Activated CD4-positive, alpha-beta T cell treated with anti-CD3 and anti-CD28 coated beads for 36 hours (primary cell): ENCODE data around the gene TENM3. TPM values are rescaled to one million over a fixed set of nuclear protein-coding genes. Genes with fewer than 3 reads are reported as not detected.

Source experiments
- ATAC-seq: fragments of 200-7000 bp; cut with Tn5 transposase; one replicate; pipeline ENCODE4 v1.10.0; 2021; ENCODE audit warnings: mild to moderate bottlenecking, moderate library complexity
- CTCF ChIA-PET: fragments of 350-600 bp; sonication (Branson Sonifier 250); formaldehyde crosslinking; loops from one replicate; lab custom pipeline; 2021; ENCODE audit warnings: antibody characterized with exemption; lab: Charles Lee
- POLR2A ChIA-PET: fragments of 350-600 bp; sonication (Branson Sonifier 250); formaldehyde crosslinking; loops from one replicate; lab custom pipeline; 2021; ENCODE audit warnings: antibody characterized with exemption, inconsistent platforms; lab: Charles Lee
- DNase-seq: peaks from one replicate; pipeline ENCODE4 v3.0.0-alpha.2; 2020
- H3K27ac Mint-ChIP-seq: one replicate; pipeline ENCODE4 v1.8.0; 2021; ENCODE audit warnings: mixed read lengths
- H3K27me3 Mint-ChIP-seq: one replicate; pipeline ENCODE4 v1.8.0; 2021; ENCODE audit warnings: mixed read lengths
- H3K36me3 Mint-ChIP-seq: one replicate; pipeline ENCODE4 v1.8.0; 2021; ENCODE audit warnings: low read depth, mixed read lengths
- H3K4me1 Mint-ChIP-seq: one replicate; pipeline ENCODE4 v1.8.0; 2021; ENCODE audit warnings: mixed read lengths
- H3K4me3 Mint-ChIP-seq: one replicate; pipeline ENCODE4 v1.8.0; 2021; ENCODE audit warnings: mild to moderate bottlenecking, moderate library complexity, mixed read lengths
- H3K9me3 Mint-ChIP-seq: one replicate; pipeline ENCODE4 v1.8.0; 2021; ENCODE audit warnings: low read depth, mixed read lengths
- intact Hi-C, 2 experiments: fragments of 100-400 bp; cut with DNase I in 1 of 2; cut with micrococcal nuclease in 1 of 2; formaldehyde crosslinking; loops; one replicate each; pipeline versions ENCODE4 v1.14.2 to v1.15.1; 2022 to 2024; cut with DNase I, micrococcal nuclease
- total RNA-seq, 2 experiments: library from RNA; stranded (reverse); gene quantifications; one replicate each; pipeline ENCODE4 v1.2.3, GENCODE V29; 2021

The TENM3 gene
- total RNA-seq, 2 experiments from 2014 or later, result not detected

DNA sequence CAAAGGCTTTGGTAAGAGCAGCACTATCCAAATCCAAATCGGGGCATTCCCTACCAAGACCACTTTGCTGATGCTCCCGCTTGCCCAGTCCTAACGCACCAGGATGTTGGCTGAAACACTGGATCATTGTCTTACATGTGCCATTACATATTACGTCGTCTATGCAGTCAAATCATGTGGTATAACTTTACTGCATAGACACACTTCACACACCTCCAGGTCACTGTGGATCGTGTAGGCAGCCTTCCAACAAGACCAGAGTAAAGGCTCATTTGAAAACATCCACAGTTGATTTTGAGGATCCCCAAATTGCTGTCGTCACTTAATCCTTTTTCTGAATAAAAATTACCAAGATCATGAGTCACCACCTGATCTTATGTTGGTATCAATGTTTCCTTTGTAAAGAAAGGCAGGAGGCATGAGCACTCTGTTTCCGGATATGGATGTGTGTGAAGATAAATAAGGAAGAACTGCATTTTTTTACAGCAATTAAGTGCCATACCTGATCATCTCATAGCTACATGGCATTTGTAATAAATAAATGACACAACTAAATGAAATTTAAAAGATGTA, 18.5 kb downstream of the TENM3 start:
- ChIA-PET CTCF (no interaction called here), POLR2A (no interaction called here)
- Mint-ChIP-seq H3K27me3 (peaks cover 2% of the 10 kb centered on the region), H3K9me3 (peaks cover 2% of the 10 kb centered on the region), H3K36me3 (no peaks in the 10 kb centered on the region), H3K4me3 (no peak overlapping the region), H3K4me1 (no peaks in the 10 kb centered on the region), H3K27ac (no peak overlapping the region)
- intact Hi-C loops, result no loop called here
- DNase-seq, result no peak
- ATAC-seq, result no peak

- H3K4me1 Mint-ChIP-seq, result no peaks in the 10 kb centered on the region
- H3K36me3 Mint-ChIP-seq, result no peaks in the 10 kb centered on the region
- ATAC-seq (no peak), DNase-seq (no peak)
- H3K4me3 Mint-ChIP-seq, result no peak overlapping the region
- POLR2A ChIA-PET, result no interaction called here
- H3K27ac Mint-ChIP-seq, result no peak overlapping the region
- peaks cover 2% of the 10 kb centered on the region for H3K27me3 Mint-ChIP-seq
- H3K9me3 Mint-ChIP-seq, result no peaks in the 10 kb centered on the region
- intact Hi-C loops, result no loop called here
- CTCF ChIA-PET, result no interaction called here
Observed at GRCh38 chr4:182263562-182263961, 20.4 kb downstream of the TENM3 start.

DNA sequence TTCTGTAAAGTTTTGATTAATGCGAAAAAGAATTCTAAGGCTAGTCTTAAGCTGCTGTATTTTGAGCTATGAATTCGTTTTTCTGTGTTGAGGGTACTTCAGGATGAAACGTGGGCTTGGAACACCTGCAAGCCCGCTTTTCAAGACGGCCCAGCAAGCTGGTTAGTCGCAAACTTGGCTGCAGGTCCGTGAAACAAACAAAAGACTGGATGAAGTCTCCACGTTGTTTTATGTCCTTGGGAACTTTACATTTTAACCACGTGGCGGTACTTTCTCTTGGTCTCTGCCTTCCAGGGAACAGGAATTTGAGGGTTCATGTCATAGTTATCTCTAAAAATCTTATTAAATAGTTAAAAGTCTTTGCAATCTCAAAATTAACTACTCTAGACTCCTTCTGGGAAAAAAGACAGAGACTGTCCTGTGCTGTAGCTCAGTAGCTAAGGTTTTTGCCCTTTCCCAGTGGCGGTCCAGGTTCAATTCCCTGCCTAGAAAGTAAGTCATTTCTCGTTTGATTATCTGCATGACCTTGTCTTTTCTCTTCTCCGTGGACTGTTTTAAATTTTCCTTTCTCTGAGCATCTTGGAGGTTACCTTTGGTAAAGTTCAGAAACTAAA, 21.0 kb downstream of the TENM3 start:
- intact Hi-C loops, result no loop called here
- CTCF ChIA-PET, result no interaction called here

GRCh38 chr4:182265881-182266280, 22.7 kb downstream of the TENM3 start:
- DNase-seq (no peak), ATAC-seq (no peak)
- H3K9me3 Mint-ChIP-seq, result no peaks in the 10 kb centered on the region
- ChIA-PET POLR2A (no interaction called here), CTCF (no interaction called here)
- intact Hi-C loops, result no loop called here
- H3K4me1 Mint-ChIP-seq, result no peaks in the 10 kb centered on the region
- H3K27me3 Mint-ChIP-seq, result no peaks in the 10 kb centered on the region
- H3K4me3 Mint-ChIP-seq, result no peak overlapping the region
- H3K36me3 Mint-ChIP-seq, result no peaks in the 10 kb centered on the region
- H3K27ac Mint-ChIP-seq, result no peak overlapping the region

More for the DNA sequence above, 21.0 kb downstream of the TENM3 start:
- Mint-ChIP-seq H3K36me3 (no peaks in the 10 kb centered on the region), H3K4me1 (no peaks in the 10 kb centered on the region), H3K27me3 (peaks cover 2% of the 10 kb centered on the region), H3K9me3 (no peaks in the 10 kb centered on the region), H3K27ac (no peak overlapping the region), H3K4me3 (no peak overlapping the region)
- POLR2A ChIA-PET, result no interaction called here
- no peak for ATAC-seq
- DNase-seq, result no peak

DNA sequence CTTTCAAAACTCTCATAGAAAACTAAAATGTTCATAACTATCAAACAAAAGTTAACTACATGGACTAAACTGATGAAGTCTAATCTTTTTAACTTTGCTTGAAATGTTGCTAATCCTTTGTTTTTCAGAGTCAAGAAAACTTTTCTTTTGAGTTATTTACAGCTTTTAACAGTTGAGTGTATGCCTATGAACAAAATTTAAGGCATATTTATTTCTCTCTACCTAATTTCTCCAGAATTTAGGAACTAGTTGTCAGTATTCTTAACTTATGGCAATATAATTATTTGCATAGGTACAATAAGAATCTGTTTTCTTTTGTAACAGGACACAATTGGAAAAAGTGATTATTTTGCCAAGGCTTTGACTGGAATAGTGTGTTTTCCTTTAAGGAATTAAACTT, 23.8 kb downstream of the TENM3 start:
- intact Hi-C loops, result no loop called here
- POLR2A ChIA-PET, result no interaction called here
- no peak for ATAC-seq

DNA sequence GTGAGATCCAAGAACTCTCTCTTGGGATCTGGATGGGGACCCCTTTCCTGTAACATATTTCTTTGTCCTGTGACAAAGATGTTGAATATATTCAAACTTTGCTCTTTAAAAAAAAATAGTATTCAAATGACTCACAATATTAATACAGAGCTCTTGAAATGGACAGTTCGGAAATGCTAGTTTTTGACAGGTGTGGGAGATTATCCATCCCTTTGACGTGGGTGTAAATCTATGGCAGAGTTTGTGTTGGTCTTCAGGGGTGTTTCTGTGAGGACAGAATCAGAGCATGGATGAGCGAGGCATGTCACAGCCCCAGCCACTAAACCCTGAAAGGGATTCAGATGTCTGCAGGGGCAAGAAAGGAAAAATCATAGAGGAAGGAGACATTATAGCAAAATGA, 25.8 kb downstream of the TENM3 start:
- ATAC-seq (no peak), DNase-seq (no peak)
- ChIA-PET POLR2A (no interaction called here), CTCF (interaction anchor here (0.6 kb wide), 1 partner anchor 1270 kb away, joined by 3 read pairs; no protein-coding TSS in a partner anchor)
- intact Hi-C loops, result no loop called here
- no peaks in the 10 kb centered on the region for H3K36me3 Mint-ChIP-seq
- H3K27ac Mint-ChIP-seq, result no peak overlapping the region
- no peak overlapping the region for H3K4me3 Mint-ChIP-seq
- H3K4me1 Mint-ChIP-seq, result no peaks in the 10 kb centered on the region
- H3K27me3 Mint-ChIP-seq, result no peaks in the 10 kb centered on the region
- H3K9me3 Mint-ChIP-seq, result no peaks in the 10 kb centered on the region

More for the DNA sequence above, 23.8 kb downstream of the TENM3 start:
- DNase-seq, result no peak
- H3K27ac Mint-ChIP-seq, result no peak overlapping the region
- CTCF ChIA-PET, result no interaction called here
- no peaks in the 10 kb centered on the region for H3K36me3 Mint-ChIP-seq
- H3K4me1 Mint-ChIP-seq, result no peaks in the 10 kb centered on the region
- H3K9me3 Mint-ChIP-seq, result no peaks in the 10 kb centered on the region
- no peaks in the 10 kb centered on the region for H3K27me3 Mint-ChIP-seq
- H3K4me3 Mint-ChIP-seq, result no peak overlapping the region

GRCh38 chr4:182271731-182272130, 28.5 kb downstream of the TENM3 start:
- ATAC-seq (no peak), DNase-seq (no peak)
- no peaks in the 10 kb centered on the region for H3K27me3 Mint-ChIP-seq
- no peaks in the 10 kb centered on the region for H3K4me1 Mint-ChIP-seq
- POLR2A ChIA-PET, result no interaction called here
- no peaks in the 10 kb centered on the region for H3K9me3 Mint-ChIP-seq
- no peak overlapping the region for H3K27ac Mint-ChIP-seq
- no peak overlapping the region for H3K4me3 Mint-ChIP-seq
- CTCF ChIA-PET, result no interaction called here
- no peaks in the 10 kb centered on the region for H3K36me3 Mint-ChIP-seq
- intact Hi-C loops, result no loop called here

- Mint-ChIP-seq H3K9me3 (no peaks in the 10 kb centered on the region), H3K27me3 (no peaks in the 10 kb centered on the region), H3K4me1 (no peaks in the 10 kb centered on the region), H3K4me3 (no peak overlapping the region), H3K36me3 (no peaks in the 10 kb centered on the region), H3K27ac (no peak overlapping the region)
- CTCF ChIA-PET, result no interaction called here
- intact Hi-C loops, result no loop called here
- ATAC-seq (no peak), DNase-seq (no peak)
- POLR2A ChIA-PET, result no interaction called here
Observed at GRCh38 chr4:182272151-182272550, 28.9 kb downstream of the TENM3 start.

GRCh38 chr4:182273191-182273935, 30.2 kb downstream of the TENM3 start:
- Mint-ChIP-seq H3K27me3 (no peaks in the 10 kb centered on the region), H3K4me3 (no peak overlapping the region), H3K9me3 (no peaks in the 10 kb centered on the region), H3K36me3 (no peaks in the 10 kb centered on the region), H3K4me1 (no peaks in the 10 kb centered on the region), H3K27ac (no peak overlapping the region)
- CTCF ChIA-PET, result no interaction called here
- intact Hi-C loops, result no loop called here
- POLR2A ChIA-PET, result no interaction called here
- ATAC-seq (no peak), DNase-seq (no peak)

- ChIA-PET POLR2A (no interaction called here), CTCF (interaction anchor here (0.8 kb wide), 1 partner anchor 88 kb away, joined by 3 read pairs; no protein-coding TSS in a partner anchor)
- Mint-ChIP-seq H3K4me3 (no peak overlapping the region), H3K9me3 (no peaks in the 10 kb centered on the region), H3K4me1 (no peaks in the 10 kb centered on the region), H3K27ac (no peak overlapping the region), H3K27me3 (no peaks in the 10 kb centered on the region), H3K36me3 (no peaks in the 10 kb centered on the region)
- intact Hi-C loops, result no loop called here
- ATAC-seq, result no peak
- DNase-seq, result no peak
Observed at GRCh38 chr4:182276210-182277109, 33.3 kb downstream of the TENM3 start.

- Mint-ChIP-seq H3K27ac (no peak overlapping the region), H3K27me3 (no peaks in the 10 kb centered on the region), H3K4me3 (no peak overlapping the region), H3K9me3 (no peaks in the 10 kb centered on the region), H3K36me3 (no peaks in the 10 kb centered on the region), H3K4me1 (no peaks in the 10 kb centered on the region)
- ChIA-PET CTCF (no interaction called here), POLR2A (no interaction called here)
- intact Hi-C loops, result no loop called here
- no peak for ATAC-seq
- no peak for DNase-seq
Observed at GRCh38 chr4:182277377-182277776, 34.2 kb downstream of the TENM3 start.
